ENCODE measurements around the gene NACC2. TPM values are rescaled to one million over a fixed set of nuclear protein-coding genes. Genes with fewer than 3 reads are reported as not detected.

The NACC2 gene
- total and polyA plus RNA-seq, 9 of the 15 experiments (the other 6 are each of a cell fraction or from before 2014, with no cell fraction given), result 0.70 to 25.1 (median 5.6) TPM

DNA sequence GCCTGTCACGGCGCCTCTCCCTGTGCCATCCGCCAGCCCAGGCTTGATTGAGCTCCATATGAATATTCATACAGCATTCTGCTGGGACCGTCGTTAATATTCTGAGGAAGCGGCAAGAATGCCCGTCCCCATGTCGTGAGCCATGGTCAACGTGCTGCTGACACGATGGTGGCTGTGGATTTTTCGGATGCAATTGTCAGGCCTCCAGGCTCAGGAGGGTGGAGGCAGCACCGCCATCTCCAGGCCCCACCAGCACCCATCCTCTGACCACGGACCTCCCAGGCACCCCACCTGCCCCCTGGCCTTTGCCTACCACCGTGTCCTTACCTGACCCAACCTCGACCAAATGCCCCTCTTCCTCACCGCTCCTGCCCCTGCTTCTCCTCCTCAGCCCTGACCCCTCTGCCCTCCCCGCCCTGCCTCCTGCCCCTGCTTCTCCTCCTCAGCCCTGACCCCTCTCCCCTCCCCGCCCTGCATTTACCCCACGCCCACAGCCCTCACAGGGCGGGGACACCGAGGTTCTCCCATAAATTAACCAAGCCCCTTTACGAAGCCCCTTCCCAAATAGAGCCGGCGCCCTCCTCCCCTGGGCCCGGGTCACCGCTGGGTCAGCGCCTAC, 13.7 kb upstream of the NACC2 start (continued):
- TF ChIP-seq ZNF77 (CRISPR knock-in tag; IDR thresholded peaks at IDR 0.05), result no peak
- TF ChIP-seq, protein P1, sequence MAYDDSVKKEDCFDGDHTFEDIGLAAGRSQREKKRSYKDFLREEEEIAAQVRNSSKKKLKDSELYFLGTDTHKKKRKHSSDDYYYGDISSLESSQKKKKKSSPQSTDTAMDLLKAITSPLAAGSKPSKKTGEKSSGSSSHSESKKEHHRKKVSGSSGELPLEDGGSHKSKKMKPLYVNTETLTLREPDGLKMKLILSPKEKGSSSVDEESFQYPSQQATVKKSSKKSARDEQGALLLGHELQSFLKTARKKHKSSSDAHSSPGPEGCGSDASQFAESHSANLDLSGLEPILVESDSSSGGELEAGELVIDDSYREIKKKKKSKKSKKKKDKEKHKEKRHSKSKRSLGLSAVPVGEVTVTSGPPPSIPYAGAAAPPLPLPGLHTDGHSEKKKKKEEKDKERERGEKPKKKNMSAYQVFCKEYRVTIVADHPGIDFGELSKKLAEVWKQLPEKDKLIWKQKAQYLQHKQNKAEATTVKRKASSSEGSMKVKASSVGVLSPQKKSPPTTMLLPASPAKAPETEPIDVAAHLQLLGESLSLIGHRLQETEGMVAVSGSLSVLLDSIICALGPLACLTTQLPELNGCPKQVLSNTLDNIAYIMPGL (CRISPR knock-in tag; IDR thresholded peaks at IDR 0.05), result no peak
- TF ChIP-seq, protein P2, sequence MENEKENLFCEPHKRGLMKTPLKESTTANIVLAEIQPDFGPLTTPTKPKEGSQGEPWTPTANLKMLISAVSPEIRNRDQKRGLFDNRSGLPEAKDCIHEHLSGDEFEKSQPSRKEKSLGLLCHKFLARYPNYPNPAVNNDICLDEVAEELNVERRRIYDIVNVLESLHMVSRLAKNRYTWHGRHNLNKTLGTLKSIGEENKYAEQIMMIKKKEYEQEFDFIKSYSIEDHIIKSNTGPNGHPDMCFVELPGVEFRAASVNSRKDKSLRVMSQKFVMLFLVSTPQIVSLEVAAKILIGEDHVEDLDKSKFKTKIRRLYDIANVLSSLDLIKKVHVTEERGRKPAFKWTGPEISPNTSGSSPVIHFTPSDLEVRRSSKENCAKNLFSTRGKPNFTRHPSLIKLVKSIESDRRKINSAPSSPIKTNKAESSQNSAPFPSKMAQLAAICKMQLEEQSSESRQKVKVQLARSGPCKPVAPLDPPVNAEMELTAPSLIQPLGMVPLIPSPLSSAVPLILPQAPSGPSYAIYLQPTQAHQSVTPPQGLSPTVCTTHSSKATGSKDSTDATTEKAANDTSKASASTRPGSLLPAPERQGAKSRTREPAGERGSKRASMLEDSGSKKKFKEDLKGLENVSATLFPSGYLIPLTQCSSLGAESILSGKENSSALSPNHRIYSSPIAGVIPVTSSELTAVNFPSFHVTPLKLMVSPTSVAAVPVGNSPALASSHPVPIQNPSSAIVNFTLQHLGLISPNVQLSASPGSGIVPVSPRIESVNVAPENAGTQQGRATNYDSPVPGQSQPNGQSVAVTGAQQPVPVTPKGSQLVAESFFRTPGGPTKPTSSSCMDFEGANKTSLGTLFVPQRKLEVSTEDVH (IDR thresholded peaks at IDR 0.05; ENCODE audit: low read depth, partially characterized antibody), result no peak
- no peak for TF ChIP-seq HDAC1 (IDR thresholded peaks at IDR 0.05)
- no peak for TF ChIP-seq KAT7 (CRISPR knock-in tag; IDR thresholded peaks at IDR 0.05; ENCODE audit: borderline replicate concordance)
- TF ChIP-seq TCF7 (IDR thresholded peaks at IDR 0.05; ENCODE audit: borderline replicate concordance), result no peak
- TF ChIP-seq, protein P3, sequence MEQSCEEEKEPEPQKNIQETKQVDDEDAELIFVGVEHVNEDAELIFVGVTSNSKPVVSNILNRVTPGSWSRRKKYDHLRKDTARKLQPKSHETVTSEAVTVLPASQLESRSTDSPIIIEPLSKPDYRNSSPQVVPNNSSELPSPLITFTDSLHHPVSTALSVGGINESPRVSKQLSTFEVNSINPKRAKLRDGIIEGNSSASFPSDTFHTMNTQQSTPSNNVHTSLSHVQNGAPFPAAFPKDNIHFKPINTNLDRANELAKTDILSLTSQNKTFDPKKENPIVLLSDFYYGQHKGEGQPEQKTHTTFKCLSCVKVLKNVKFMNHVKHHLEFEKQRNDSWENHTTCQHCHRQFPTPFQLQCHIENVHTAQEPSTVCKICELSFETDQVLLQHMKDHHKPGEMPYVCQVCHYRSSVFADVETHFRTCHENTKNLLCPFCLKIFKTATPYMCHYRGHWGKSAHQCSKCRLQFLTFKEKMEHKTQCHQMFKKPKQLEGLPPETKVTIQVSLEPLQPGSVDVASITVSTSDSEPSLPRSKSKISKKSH (CRISPR knock-in tag; IDR thresholded peaks at IDR 0.05), result no peak
- TF ChIP-seq ZNF146 (CRISPR knock-in tag; IDR thresholded peaks at IDR 0.05; ENCODE audit: unreplicated experiment), result peak; percentile 9

Measured in K562 (cell line).